Gastroesophageal sphincter (tissue), 4 donors: Measurements from ENCODE around the gene EEF2K. TPM values are rescaled to one million over a fixed set of nuclear protein-coding genes. Genes with fewer than 3 reads are reported as not detected.
A peak's percentile ranks its signal among the peaks of the same experiment; 100 is the strongest.

Experiments
- ATAC-seq: fragments of 150-250 bp; one replicate; pipeline ENCODE4 v1.9.1; 2016; ENCODE audit warnings: mild to moderate bottlenecking, moderate library complexity
- H3K27ac ChIP-seq, 4 donors: fragments of 200-600 bp; sonication (generic) in 3 of 4; 1 replicate in 3 of 4; 2 replicates in 1 of 4; pipeline ENCODE4 v1.5.1; 2016 to 2019
- H3K27me3 ChIP-seq: fragments of 200-600 bp; sonication (generic); one replicate; pipeline ENCODE4 v1.5.1; 2019
- H3K36me3 ChIP-seq, 2 donors: fragments of 200-600 bp; sonication (generic); one replicate each; pipeline ENCODE4 v1.5.1; 2019; ENCODE audit warnings: control low read depth in 1 of 2
- H3K4me1 ChIP-seq, 3 donors: fragments of 200-600 bp; sonication (generic); 1 replicate in 2 of 3; 2 replicates in 1 of 3; pipeline ENCODE4 v1.5.1; 2016 to 2019; ENCODE audit warnings: control low read depth in 2 of 3
- H3K4me3 ChIP-seq, 2 donors: fragments of 200-600 bp; sonication (generic); one replicate each; pipeline ENCODE4 v1.5.1; 2019; ENCODE audit warnings: mild to moderate bottlenecking in 1 of 2, moderate library complexity in 1 of 2
- H3K9me3 ChIP-seq, 3 donors: fragments of 200-600 bp; sonication (generic); one replicate each; pipeline ENCODE4 v1.5.1; 2017 to 2019; ENCODE audit warnings: control low read depth in 2 of 3
- EP300 ChIP-seq: sonication (generic); formaldehyde crosslinking; IDR thresholded peaks from one replicate; pipeline ENCODE4 v1.6.1; 2017; ENCODE audit warnings: antibody characterized with exemption, mild to moderate bottlenecking
- POLR2A ChIP-seq, 2 donors: fragments of 450-650 bp; IDR thresholded peaks; one replicate each; pipeline ENCODE4 v1.6.1; 2017; ENCODE audit warnings: antibody characterized with exemption in 2 of 2, mild to moderate bottlenecking in 2 of 2, moderate library complexity in 1 of 2
- POLR2AphosphoS5 ChIP-seq: sonication (generic); formaldehyde crosslinking; IDR thresholded peaks from one replicate; pipeline ENCODE4 v1.6.1; 2017; ENCODE audit warnings: antibody characterized with exemption
- WGBS, 2 donors: methylation state at CpG; one replicate each; pipeline ENCODE4 v1.1.5; 2018; ENCODE audit warnings: low coverage in 1 of 2; 5-methylcytosine and 5-hydroxymethylcytosine counted together
- total RNA-seq, 4 donors: library from RNA; depleted of rRNA; stranded (reverse); fragments of >200 nt; gene quantifications; one replicate each; pipeline ENCODE4 v1.1.0, GENCODE V29; 2016
- TF ChIP-seq, protein P1 (sequence below), 4 experiments: fragments of 200-600 bp in 2 of 4; fragments of 450-650 bp in 2 of 4; sonication (generic) in 1 of 4; IDR thresholded peaks; one replicate each; pipeline ENCODE4 v1.5.1; 2017 to 2019; ENCODE audit warnings: antibody characterized with exemption in 4 of 4, mild to moderate bottlenecking in 2 of 4, moderate library complexity in 2 of 4

Gene EEF2K
- total RNA-seq, 4 donors from 2014 or later: 31.3 to 38.9 (median 34.8) TPM

DNA sequence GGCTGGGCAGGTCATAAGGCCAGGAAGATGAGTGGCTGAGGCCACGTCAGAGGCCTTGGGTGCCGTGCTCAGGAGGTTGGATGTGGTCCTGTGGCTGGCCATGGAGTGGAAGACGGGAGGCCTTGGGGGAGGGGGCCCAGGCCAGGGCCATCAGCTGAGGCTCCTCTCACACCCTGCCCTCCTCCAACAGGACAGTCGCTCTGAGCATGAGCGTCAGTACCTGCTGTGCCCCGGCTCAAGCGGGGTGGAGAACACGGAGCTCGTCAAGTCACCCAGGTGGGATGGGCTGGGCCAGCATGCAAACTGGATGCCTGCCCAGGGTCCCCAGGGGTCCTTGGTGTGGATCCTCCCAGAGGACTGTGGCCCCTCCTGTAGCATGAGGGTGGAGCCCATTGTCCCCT, 110.3 kb downstream of the EEF2K start:
- no peak overlapping the region for H3K4me3 ChIP-seq
- TF ChIP-seq POLR2A (IDR thresholded peaks at IDR 0.05) (no peak), POLR2AphosphoS5 (no peak), EP300 (no peak)
- TF ChIP-seq, protein P1, sequence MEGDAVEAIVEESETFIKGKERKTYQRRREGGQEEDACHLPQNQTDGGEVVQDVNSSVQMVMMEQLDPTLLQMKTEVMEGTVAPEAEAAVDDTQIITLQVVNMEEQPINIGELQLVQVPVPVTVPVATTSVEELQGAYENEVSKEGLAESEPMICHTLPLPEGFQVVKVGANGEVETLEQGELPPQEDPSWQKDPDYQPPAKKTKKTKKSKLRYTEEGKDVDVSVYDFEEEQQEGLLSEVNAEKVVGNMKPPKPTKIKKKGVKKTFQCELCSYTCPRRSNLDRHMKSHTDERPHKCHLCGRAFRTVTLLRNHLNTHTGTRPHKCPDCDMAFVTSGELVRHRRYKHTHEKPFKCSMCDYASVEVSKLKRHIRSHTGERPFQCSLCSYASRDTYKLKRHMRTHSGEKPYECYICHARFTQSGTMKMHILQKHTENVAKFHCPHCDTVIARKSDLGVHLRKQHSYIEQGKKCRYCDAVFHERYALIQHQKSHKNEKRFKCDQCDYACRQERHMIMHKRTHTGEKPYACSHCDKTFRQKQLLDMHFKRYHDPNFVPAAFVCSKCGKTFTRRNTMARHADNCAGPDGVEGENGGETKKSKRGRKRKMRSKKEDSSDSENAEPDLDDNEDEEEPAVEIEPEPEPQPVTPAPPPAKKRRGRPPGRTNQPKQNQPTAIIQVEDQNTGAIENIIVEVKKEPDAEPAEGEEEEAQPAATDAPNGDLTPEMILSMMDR (IDR thresholded peaks at IDR 0.05): no peak
- peaks cover 0 to 3% (median 0%) of the 10 kb centered on the region in 3 donors for H3K4me1 ChIP-seq
- H3K27ac ChIP-seq: no peak overlapping the region
- WGBS, 2 donors: 80% methylated on average over 1 of the region's 9 CpGs; no CpG with 5 or more reads in 1 of the 2 donors
- no peak for ATAC-seq
- no peaks in the 10 kb centered on the region for H3K9me3 ChIP-seq
- H3K27me3 ChIP-seq: no peaks in the 10 kb centered on the region
- peaks cover 0 to 98% of the 10 kb centered on the region in 2 donors for H3K36me3 ChIP-seq

DNA sequence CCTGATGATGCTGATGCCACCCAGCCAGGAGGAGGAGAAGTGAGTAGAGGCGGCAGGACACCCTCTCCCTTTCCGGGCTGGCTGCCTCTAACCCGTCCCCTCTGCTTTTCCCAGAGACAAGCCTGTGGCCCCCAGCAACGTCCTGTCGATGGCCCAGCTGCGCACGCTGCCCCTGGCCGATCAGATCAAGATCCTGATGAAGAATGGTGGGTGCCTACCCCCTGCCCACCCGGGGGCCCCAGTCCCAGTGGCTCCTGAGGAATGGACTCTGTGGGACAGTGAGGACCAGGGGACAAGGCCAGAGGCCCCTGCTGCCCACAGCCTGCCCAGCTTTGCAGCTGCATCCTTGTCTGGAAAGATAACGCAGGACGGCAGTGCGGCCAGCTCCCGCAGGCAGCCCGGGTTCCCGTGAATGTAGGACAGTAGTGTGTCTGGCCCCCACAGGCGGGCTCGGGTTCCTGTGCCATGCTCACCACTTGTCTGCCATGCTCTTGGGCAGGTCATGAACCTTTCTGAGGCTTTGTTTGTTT, 111.0 kb downstream of the EEF2K start:
- WGBS, 2 donors: no CpG with 5 or more reads among the region's 17 CpGs
- Histone ChIP-seq H3K4me3 (no peak overlapping the region), H3K27me3 (no peaks in the 10 kb centered on the region), H3K4me1 (peaks cover 0 to 9% (median 0%) of the 10 kb centered on the region in 3 donors), H3K9me3 (no peaks in the 10 kb centered on the region), H3K27ac (no peak overlapping the region), H3K36me3 (peaks cover 0 to 98% of the 10 kb centered on the region in 2 donors)
- no peak for ATAC-seq
- no peak for TF ChIP-seq POLR2A (IDR thresholded peaks at IDR 0.05)
- TF ChIP-seq, protein P1 (IDR thresholded peaks at IDR 0.05): no peak
- no peak for TF ChIP-seq EP300

DNA sequence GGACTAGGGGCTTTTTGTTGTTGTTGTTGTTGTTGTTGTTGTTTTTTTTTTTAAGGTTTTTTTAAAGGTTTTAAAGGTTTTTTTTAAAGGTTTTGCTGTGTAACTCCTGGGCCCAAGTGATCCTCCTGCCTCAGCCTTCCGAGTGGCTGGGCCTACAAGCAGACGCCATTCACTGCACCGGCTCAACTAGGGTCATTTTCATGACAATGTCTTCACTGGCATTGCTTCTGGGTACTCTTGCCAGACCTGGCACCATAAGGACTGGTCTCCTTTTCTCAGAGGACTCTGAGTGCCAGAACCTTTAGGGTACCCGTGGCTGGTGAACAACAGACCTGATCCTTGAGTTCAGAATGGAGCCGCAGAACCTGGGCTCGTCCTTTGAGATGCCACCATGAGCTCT, 111.5 kb downstream of the EEF2K start:
- no peak for ATAC-seq
- 72 to 85% methylated on average over 2 to 5 of the region's 6 CpGs for WGBS, 2 donors

DNA sequence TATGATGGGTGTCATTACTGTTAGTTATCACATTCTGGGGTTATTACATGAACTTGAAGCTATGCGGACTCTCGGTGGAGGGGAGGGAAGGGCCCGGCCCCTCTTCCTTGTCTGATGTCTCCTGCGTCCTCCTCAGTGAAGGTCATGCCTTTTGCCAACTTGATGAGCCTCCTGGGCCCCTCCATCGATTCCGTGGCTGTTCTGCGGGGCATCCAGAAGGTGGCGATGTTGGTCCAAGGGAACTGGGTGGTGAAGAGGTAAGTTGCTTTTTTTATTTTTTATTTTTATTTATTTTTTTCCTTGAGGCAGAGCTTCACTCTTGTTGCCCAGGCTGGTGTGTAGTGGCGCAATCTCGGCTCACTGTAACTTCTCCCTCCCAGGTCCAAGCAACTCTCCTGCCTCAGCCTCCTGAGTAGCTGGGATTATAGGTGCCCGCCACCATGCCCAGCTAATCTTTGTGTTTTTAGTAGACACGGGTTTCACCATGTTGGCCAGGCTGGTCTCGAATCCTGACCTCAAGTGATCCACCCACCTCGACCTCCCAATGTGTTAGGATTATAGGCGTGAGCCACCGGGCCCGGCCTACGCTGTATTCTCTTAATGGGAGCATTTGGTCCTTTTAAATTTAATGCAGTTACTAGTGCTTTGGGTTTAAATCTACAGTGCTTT, 112.7 kb downstream of the EEF2K start:
- TF ChIP-seq, protein P1 (IDR thresholded peaks at IDR 0.05): peak in 3 of 4 experiments; percentile 36 to 68 (median 47)
- no peak for TF ChIP-seq POLR2A (IDR thresholded peaks at IDR 0.05)
- WGBS, 2 donors: 77 to 100% methylated on average over 3 to 14 of the region's 18 CpGs
- H3K27ac ChIP-seq: no peak overlapping the region
- peaks cover 0 to 98% of the 10 kb centered on the region in 2 donors for H3K36me3 ChIP-seq
- peaks cover 0 to 9% (median 0%) of the 10 kb centered on the region in 3 donors for H3K4me1 ChIP-seq
- no peak for ATAC-seq
- no peak overlapping the region for H3K4me3 ChIP-seq
- H3K9me3 ChIP-seq: no peaks in the 10 kb centered on the region
- H3K27me3 ChIP-seq: no peaks in the 10 kb centered on the region

More for the DNA sequence above, 111.5 kb downstream of the EEF2K start:
- Histone ChIP-seq H3K4me3 (no peak overlapping the region), H3K36me3 (peaks cover 0 to 98% of the 10 kb centered on the region in 2 donors), H3K27me3 (no peaks in the 10 kb centered on the region), H3K27ac (no peak overlapping the region), H3K4me1 (peaks cover 0 to 9% (median 0%) of the 10 kb centered on the region in 3 donors), H3K9me3 (no peaks in the 10 kb centered on the region)
- TF ChIP-seq EP300: no peak
- TF ChIP-seq, protein P1 (IDR thresholded peaks at IDR 0.05): no peak
- no peak for TF ChIP-seq POLR2AphosphoS5
